Measurements from ENCODE around the gene AGBL3.

DNA sequence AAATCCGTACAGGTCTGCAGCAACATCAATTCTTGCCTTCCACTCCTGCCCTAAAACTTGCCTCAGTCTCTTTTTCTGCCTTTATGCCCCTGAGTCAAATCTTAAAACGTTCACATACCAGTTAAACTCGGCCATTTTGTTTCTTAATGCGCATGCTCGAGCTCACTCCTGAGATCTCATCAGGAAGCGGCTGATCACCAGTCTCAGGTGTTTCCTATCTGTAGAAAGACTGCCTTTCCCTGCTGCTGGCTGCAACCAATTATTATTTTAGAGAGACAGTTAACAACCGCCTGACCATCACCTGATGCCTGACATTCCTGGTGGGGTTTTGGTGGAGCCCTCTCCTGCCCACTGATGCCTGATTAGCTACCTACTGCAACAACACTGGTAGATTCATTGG lies 91.3 kb downstream of the AGBL3 start:
- TF ChIP-seq, protein P1, sequence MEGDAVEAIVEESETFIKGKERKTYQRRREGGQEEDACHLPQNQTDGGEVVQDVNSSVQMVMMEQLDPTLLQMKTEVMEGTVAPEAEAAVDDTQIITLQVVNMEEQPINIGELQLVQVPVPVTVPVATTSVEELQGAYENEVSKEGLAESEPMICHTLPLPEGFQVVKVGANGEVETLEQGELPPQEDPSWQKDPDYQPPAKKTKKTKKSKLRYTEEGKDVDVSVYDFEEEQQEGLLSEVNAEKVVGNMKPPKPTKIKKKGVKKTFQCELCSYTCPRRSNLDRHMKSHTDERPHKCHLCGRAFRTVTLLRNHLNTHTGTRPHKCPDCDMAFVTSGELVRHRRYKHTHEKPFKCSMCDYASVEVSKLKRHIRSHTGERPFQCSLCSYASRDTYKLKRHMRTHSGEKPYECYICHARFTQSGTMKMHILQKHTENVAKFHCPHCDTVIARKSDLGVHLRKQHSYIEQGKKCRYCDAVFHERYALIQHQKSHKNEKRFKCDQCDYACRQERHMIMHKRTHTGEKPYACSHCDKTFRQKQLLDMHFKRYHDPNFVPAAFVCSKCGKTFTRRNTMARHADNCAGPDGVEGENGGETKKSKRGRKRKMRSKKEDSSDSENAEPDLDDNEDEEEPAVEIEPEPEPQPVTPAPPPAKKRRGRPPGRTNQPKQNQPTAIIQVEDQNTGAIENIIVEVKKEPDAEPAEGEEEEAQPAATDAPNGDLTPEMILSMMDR (IDR thresholded peaks at IDR 0.05; ENCODE audit: insufficient read depth, low read depth, low read length): no peak
- TF ChIP-seq EZH2 (IDR thresholded peaks at IDR 0.05; ENCODE audit: insufficient read depth, low read length): no peak

Data from astrocyte (in vitro differentiated cells and primary cell).